Measurements from ENCODE around the gene STEAP2. TPM values are rescaled to one million over a fixed set of nuclear protein-coding genes. Genes with fewer than 3 reads are reported as not detected.
"Not testable (repeated sequence)": the region's sequence is repeated elsewhere in the genome, so short reads cannot be mapped to it uniquely, and the experiment has no call there.

Gene STEAP2
- total RNA-seq, 4 donors from 2014 or later: 0.20 to 3.5 (median 1.2) TPM

- intact Hi-C loops (cut with DNase I; ENCODE audit: low total_unique reads): no loop called here
- H3K4me3 ChIP-seq: no peak overlapping the region
- no peaks in the 10 kb centered on the region for H3K27me3 ChIP-seq
- no peaks in the 10 kb centered on the region for H3K36me3 ChIP-seq
- TF ChIP-seq POLR2A (IDR thresholded peaks at IDR 0.05) (no peak), CTCF (IDR thresholded peaks at IDR 0.05 in 4 of 5, conservative IDR thresholded peaks at IDR 0.05 in 1 of 5) (no peak)
- DNase-seq (no peak), ATAC-seq (no peak)
- in situ Hi-C loops (cut with MboI; ENCODE audit: low sequenced_read_pairs in 4 of 4): no loop called here
- no peaks in the 10 kb centered on the region for H3K9me3 ChIP-seq
- no peak overlapping the region for H3K27ac ChIP-seq
- H3K4me1 ChIP-seq: no peaks in the 10 kb centered on the region
These were observed 32.8 kb upstream of the STEAP2 start for GRCh38 chr7:90178679-90179278.

- in situ Hi-C loops (cut with MboI; ENCODE audit: low sequenced_read_pairs in 4 of 4): no loop called here
- no peak for ATAC-seq
- no peak overlapping the region for H3K27ac ChIP-seq
- H3K9me3 ChIP-seq: no peaks in the 10 kb centered on the region
- H3K4me1 ChIP-seq: no peaks in the 10 kb centered on the region
- H3K27me3 ChIP-seq: no peaks in the 10 kb centered on the region
- DNase-seq: no peak
- TF ChIP-seq POLR2A (IDR thresholded peaks at IDR 0.05) (no peak), CTCF (IDR thresholded peaks at IDR 0.05 in 4 of 5, conservative IDR thresholded peaks at IDR 0.05 in 1 of 5) (no peak)
- no peaks in the 10 kb centered on the region for H3K36me3 ChIP-seq
- no peak overlapping the region for H3K4me3 ChIP-seq
- intact Hi-C loops (cut with DNase I; ENCODE audit: low total_unique reads): no loop called here
These were observed 31.4 kb upstream of the STEAP2 start for GRCh38 chr7:90180011-90180585.

- Histone ChIP-seq H3K4me1 (no peaks in the 10 kb centered on the region), H3K27ac (no peak overlapping the region), H3K36me3 (no peaks in the 10 kb centered on the region), H3K27me3 (no peaks in the 10 kb centered on the region), H3K4me3 (no peak overlapping the region), H3K9me3 (no peaks in the 10 kb centered on the region)
- ATAC-seq (no peak), DNase-seq (no peak)
- in situ Hi-C loops (cut with MboI; ENCODE audit: low sequenced_read_pairs in 4 of 4): no loop called here
- intact Hi-C loops (cut with DNase I; ENCODE audit: low total_unique reads): no loop called here
- TF ChIP-seq CTCF (IDR thresholded peaks at IDR 0.05 in 4 of 5, conservative IDR thresholded peaks at IDR 0.05 in 1 of 5) (no peak), POLR2A (IDR thresholded peaks at IDR 0.05) (no peak)
These were observed 30.9 kb upstream of the STEAP2 start for GRCh38 chr7:90180649-90181048.

DNA sequence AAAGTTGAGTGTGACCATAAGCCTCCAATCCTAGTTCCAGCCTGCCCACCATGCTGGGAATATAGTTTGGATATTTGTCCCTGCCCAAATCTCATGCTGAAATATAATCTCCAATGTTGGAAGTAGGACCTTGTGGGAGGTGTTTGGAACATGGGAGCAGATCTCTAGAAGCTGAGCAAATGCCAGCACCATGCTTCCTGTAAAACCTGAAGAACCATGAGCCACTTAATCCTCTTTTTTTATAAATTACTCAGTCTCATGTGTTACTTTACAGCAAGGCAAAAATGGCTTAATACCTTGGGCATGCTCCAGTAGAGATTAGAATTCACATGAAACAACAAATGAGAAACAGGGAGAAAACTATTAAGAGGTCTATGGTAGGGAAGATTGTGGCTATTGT is 30.1 kb upstream of the STEAP2 start:
- TF ChIP-seq CTCF (IDR thresholded peaks at IDR 0.05 in 4 of 5, conservative IDR thresholded peaks at IDR 0.05 in 1 of 5) (no peak), POLR2A (IDR thresholded peaks at IDR 0.05) (no peak)
- H3K27me3 ChIP-seq: no peaks in the 10 kb centered on the region
- ATAC-seq (no peak), DNase-seq (no peak)
- H3K27ac ChIP-seq: no peak overlapping the region
- intact Hi-C loops (cut with DNase I; ENCODE audit: low total_unique reads): no loop called here
- H3K4me3 ChIP-seq: no peak overlapping the region
- in situ Hi-C loops (cut with MboI; ENCODE audit: low sequenced_read_pairs in 4 of 4): no loop called here
- H3K4me1 ChIP-seq: no peaks in the 10 kb centered on the region
- no peaks in the 10 kb centered on the region for H3K9me3 ChIP-seq
- H3K36me3 ChIP-seq: no peaks in the 10 kb centered on the region

GRCh38 chr7:90186290-90186689 is 25.2 kb upstream of the STEAP2 start:
- intact Hi-C loops (cut with DNase I; ENCODE audit: low total_unique reads); H3K4me3 ChIP-seq; H3K27ac ChIP-seq; H3K4me1 ChIP-seq; ATAC-seq; DNase-seq; in situ Hi-C loops (cut with MboI; ENCODE audit: low sequenced_read_pairs in 4 of 4); H3K36me3 ChIP-seq; H3K9me3 ChIP-seq; H3K27me3 ChIP-seq: not testable (repeated sequence)
